ENCODE measurements around the gene ATP5F1B. TPM values are rescaled to one million over a fixed set of nuclear protein-coding genes. Genes with fewer than 3 reads are reported as not detected.

The ATP5F1B gene
- polyA plus RNA-seq, 1 of the 3 experiments (the other 2 are of a cell fraction): 762 TPM

DNA sequence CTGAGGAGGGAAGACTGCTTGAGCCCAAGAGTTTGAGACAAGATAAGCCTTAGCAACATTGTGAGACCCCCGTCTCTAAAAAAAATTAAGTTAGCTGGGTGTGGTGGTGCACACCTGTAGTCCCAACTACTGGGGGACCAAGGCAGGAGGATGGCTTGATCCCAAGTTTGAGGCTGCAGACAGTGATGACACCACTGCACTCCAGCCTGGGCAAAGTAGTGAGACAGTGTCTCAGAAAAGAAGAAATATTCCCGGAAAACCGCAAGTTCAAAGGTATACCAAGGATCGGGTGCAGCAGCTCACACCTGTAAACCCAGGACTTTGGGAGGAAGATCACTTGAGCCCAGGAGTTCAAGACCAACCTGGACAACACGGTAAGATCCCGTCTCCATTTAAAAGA, 36.5 kb upstream of the ATP5F1B start (continued):
- no peak for TF ChIP-seq RFX5 (IDR thresholded peaks at IDR 0.05; ENCODE audit: low read length)

DNA sequence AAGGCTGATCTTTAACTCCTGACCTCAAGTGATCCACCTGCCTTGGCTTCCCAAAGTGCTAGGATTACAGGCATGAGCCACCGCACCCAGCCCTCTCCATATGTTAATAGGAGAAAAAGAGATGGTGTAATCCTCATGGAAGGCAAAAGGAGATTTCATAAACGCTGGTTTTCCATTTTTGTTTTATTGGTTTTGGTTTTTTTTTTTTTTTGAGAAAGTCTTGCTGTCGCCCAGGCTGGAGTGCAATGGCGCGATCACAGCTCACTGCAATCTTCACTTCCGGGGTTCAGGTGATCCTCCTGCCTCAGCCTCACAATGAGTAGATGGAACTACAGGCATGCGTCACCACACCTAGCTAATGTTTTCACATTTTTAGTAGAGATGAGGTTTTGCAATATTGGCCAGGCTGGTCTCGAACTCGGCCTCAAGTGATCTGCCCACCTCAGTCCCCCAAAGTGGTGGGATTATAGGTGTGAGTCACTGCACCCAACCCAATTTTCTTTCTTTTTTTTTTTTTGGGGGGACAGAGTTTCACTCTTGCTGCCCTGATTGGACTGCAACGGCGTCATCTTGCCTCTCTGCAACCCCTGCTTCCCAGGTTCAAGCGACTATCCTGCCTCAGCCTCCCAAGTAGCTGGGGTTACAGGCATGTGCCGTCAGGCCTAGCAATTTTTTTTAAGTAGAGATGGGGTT, 34.2 kb upstream of the ATP5F1B start:
- Histone ChIP-seq H3K9me3 (no peaks in the 10 kb centered on the region), H3K27me3 (ENCODE audit: insufficient read depth) (no peaks in the 10 kb centered on the region), H3K36me3 (replicated peaks in 1 of 2; ENCODE audit: control insufficient read depth in 1 of 2, insufficient read depth in 2 of 2, low read length in 1 of 2) (peaks cover 0 to 36% of the 10 kb centered on the region in 2 experiments), H3F3A (replicated peaks; ENCODE audit: insufficient read depth) (peaks cover 30% of the 10 kb centered on the region), H3K4me2 (no peak overlapping the region), H3K4me3 (ENCODE audit: low read depth in 2 of 2, low read length in 1 of 2) (no peak overlapping the region), H3K4me1 (ENCODE audit: control insufficient read depth in 1 of 2, insufficient read depth in 2 of 2, low read depth in 1 of 2, low read length in 1 of 2) (peaks cover 2 to 12% of the 10 kb centered on the region in 2 experiments; a peak in 2 of 4 replicates), H3K9ac (no peak overlapping the region), H3K79me2 (ENCODE audit: insufficient read depth) (peaks cover 100% of the 10 kb centered on the region), H4K20me1 (ENCODE audit: insufficient read depth) (peaks cover 99% of the 10 kb centered on the region), H2AFZ (ENCODE audit: low read depth) (no peak overlapping the region), H3K9me2 (no peaks in the 10 kb centered on the region), H3K27ac (ENCODE audit: low read depth in 2 of 2, low read length in 1 of 2) (no peak overlapping the region)
- DNase-seq: no peak
- ChIA-PET POLR2A (no interaction called here), CTCF (no interaction called here)
- WGBS (ENCODE audit: low lambda C conversion rate): 93% methylated on average over 13 of the region's 13 CpGs
- TF ChIP-seq FOSL2 (IDR thresholded peaks at IDR 0.05; ENCODE audit: borderline replicate concordance, low read depth) (no peak), SMC3 (IDR thresholded peaks at IDR 0.05; ENCODE audit: low read depth, low read length) (no peak), JUND (IDR thresholded peaks at IDR 0.05) (no peak)
- TF ChIP-seq, protein P1, sequence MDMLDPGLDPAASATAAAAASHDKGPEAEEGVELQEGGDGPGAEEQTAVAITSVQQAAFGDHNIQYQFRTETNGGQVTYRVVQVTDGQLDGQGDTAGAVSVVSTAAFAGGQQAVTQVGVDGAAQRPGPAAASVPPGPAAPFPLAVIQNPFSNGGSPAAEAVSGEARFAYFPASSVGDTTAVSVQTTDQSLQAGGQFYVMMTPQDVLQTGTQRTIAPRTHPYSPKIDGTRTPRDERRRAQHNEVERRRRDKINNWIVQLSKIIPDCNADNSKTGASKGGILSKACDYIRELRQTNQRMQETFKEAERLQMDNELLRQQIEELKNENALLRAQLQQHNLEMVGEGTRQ (IDR thresholded peaks at IDR 0.05; ENCODE audit: borderline replicate concordance, low read depth, low read length): no peak

DNA sequence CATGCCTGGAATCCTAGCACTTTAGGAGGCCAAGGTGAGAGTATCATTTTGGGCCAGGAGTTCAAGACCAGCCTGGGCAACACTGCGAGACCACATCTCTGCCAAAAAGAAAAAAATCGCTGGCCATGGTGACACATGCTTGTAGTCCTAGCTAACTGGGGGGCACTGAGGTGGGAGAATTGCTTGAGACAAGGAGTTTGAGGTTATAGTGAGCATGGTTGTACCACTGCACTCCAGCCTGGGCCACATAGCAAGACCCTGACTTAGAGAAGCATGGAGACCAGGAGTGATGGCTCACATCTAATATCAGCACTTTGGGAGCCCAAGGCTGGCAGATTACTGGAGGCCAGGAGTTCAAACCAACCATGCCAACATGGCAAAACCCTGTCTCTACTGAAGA, 33.1 kb upstream of the ATP5F1B start:
- H3K27ac ChIP-seq (ENCODE audit: low read depth in 2 of 2, low read length in 1 of 2): no peak overlapping the region
- CTCF ChIA-PET: interaction anchor here (1.2 kb wide), 1 partner anchor 78 kb away, joined by 3 read pairs; no protein-coding TSS in a partner anchor
- no peak for DNase-seq

More for the DNA sequence above, 33.1 kb upstream of the ATP5F1B start:
- H4K20me1 ChIP-seq (ENCODE audit: insufficient read depth): peaks cover 96% of the 10 kb centered on the region
- peaks cover 0 to under 1% of the 10 kb centered on the region in 2 experiments; a peak in 1 of 4 replicates for H3K4me1 ChIP-seq (ENCODE audit: control insufficient read depth in 1 of 2, insufficient read depth in 2 of 2, low read depth in 1 of 2, low read length in 1 of 2)
- H3K9me2 ChIP-seq: no peaks in the 10 kb centered on the region
- no peak overlapping the region for H3K9ac ChIP-seq
- no peaks in the 10 kb centered on the region for H3K27me3 ChIP-seq (ENCODE audit: insufficient read depth)
- H3K9me3 ChIP-seq: no peaks in the 10 kb centered on the region
- no peak overlapping the region for H3K4me2 ChIP-seq
- TF ChIP-seq MXI1 (IDR thresholded peaks at IDR 0.05; ENCODE audit: low read depth, low read length): no peak
- TF ChIP-seq, protein P2, sequence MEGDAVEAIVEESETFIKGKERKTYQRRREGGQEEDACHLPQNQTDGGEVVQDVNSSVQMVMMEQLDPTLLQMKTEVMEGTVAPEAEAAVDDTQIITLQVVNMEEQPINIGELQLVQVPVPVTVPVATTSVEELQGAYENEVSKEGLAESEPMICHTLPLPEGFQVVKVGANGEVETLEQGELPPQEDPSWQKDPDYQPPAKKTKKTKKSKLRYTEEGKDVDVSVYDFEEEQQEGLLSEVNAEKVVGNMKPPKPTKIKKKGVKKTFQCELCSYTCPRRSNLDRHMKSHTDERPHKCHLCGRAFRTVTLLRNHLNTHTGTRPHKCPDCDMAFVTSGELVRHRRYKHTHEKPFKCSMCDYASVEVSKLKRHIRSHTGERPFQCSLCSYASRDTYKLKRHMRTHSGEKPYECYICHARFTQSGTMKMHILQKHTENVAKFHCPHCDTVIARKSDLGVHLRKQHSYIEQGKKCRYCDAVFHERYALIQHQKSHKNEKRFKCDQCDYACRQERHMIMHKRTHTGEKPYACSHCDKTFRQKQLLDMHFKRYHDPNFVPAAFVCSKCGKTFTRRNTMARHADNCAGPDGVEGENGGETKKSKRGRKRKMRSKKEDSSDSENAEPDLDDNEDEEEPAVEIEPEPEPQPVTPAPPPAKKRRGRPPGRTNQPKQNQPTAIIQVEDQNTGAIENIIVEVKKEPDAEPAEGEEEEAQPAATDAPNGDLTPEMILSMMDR (IDR thresholded peaks at IDR 0.05): no peak
- TF ChIP-seq EP300 (IDR thresholded peaks at IDR 0.05; ENCODE audit: borderline replicate concordance in 1 of 2, low read depth in 1 of 2, low read length in 1 of 2): no peak
- POLR2A ChIA-PET: no interaction called here
- H3F3A ChIP-seq (replicated peaks; ENCODE audit: insufficient read depth): peaks cover 23% of the 10 kb centered on the region
- H2AFZ ChIP-seq (ENCODE audit: low read depth): no peak overlapping the region
- H3K4me3 ChIP-seq (ENCODE audit: low read depth in 2 of 2, low read length in 1 of 2): no peak overlapping the region
- WGBS (ENCODE audit: low lambda C conversion rate): 100% methylated on average over 2 of the region's 2 CpGs
- peaks cover 100% of the 10 kb centered on the region for H3K79me2 ChIP-seq (ENCODE audit: insufficient read depth)
- peaks cover 0 to 30% of the 10 kb centered on the region in 2 experiments for H3K36me3 ChIP-seq (replicated peaks in 1 of 2; ENCODE audit: control insufficient read depth in 1 of 2, insufficient read depth in 2 of 2, low read length in 1 of 2)
